ENCODE data around the gene COG6.

COG6 gene

DNA sequence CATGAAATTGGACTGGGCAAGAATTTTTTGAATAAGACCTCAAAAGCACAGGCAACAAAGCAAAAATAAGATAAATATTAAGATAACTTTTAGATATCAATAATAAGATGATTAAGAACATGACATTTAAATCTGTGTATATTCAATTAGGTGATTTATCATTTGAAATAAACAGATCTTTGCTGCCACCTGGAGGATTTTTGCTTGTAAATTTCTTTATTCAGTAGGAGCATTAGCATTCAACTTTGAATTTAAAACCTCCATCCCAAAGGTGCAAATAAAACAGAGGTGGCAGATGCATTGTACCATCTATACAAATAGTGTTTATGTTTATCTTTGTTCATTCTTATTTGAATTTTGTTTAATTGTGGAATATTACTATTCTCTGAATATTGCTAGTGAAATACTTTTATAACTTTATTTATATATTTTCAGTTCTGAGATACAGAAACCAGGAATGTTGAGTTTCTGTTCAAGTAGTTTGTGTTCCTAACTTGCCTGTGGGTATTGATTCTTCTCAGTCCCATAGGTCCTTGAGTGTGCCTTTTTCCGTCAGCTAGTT lies 20.9 kb downstream of the COG6 start:
- no peak for DNase-seq (ENCODE audit: low read depth in 2 of 2)

DNA sequence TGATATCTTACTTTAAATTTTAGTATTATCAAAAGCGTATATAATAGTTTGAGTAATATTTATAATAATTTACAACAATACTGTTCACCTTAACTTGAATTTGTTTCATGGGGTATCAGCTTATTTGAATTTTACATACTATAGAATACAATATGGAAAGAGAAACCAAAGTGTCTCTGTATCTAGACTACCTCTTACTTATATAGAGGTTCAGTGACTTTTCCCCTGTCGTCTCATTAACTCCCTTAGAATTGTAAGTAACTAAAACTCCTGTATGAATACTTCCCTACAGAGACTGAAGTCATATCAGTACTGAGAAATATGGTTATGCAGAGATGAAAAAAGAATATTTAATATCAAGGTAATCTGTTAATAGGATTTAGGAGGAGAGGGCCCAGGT lies 26.8 kb downstream of the COG6 start:
- DNase-seq (ENCODE audit: low read depth in 2 of 2), result no peak

DNA sequence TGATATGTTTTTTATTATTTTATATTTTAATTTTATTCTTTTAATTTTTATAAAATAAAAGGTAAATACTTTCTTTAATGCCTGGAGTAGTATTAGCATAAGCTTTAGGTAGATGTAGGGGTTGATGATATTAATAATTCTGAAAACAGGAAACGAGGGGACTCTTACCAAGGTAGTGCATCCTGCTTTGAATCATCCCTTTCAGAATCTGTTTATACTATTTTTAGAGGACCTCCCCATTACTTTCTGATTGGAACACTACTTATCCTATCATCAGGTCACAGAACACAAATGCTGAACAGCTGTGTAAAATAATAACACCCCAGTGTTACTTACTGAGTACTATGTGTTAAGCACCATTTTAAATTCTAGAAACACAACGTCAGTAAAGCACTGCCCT lies 27.3 kb downstream of the COG6 start:
- no peak for DNase-seq (ENCODE audit: low read depth in 2 of 2)

- no peak for DNase-seq (ENCODE audit: low read depth in 2 of 2)
Measured at GRCh38 chr13:39684531-39685137, 29.2 kb downstream of the COG6 start.

GRCh38 chr13:39685652-39686051 lies 30.2 kb downstream of the COG6 start:
- no peak for DNase-seq (ENCODE audit: low read depth in 2 of 2)

GRCh38 chr13:39688278-39688677 lies 32.8 kb downstream of the COG6 start:
- no peak for DNase-seq (ENCODE audit: low read depth in 2 of 2)

GRCh38 chr13:39688699-39689405 lies 33.4 kb downstream of the COG6 start:
- DNase-seq (ENCODE audit: low read depth in 2 of 2), result no peak

DNA sequence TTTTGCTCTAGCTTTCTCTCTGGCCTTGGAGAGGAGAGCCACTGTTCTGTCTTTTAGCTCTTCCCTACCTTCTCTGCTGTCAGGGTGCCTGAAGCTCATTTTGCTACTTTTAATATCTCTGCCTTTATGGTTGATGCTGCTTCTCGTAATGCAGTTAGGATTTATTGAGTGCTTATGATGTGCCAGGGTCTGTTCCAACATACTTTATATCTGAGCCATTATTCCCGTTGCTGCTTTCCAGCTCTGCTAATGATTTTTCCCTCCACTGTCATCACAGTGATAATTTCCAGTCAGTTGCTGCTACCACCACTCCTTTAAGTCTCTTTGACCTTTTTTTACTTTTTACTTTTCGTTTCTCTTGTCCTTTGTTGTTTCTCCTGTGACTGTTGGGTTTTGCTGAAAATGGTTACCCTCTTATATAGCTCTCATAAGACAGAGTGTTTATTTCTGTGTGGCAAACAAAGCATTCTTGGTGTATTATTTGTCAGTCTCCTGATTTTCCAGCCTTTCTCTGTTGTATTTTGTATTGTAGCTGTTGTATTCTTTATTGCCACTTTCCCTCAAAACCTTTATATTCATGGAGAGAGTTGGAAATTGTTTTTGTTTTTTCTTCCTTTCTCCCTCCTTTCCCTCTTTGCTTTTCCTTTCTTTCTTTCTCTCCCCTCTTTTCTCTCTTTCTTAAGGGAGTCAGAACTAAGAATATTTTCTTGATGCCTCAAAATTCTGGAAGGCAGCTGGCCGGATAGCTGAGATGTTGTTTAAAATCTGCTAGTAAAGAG lies 37.4 kb downstream of the COG6 start:
- DNase-seq (ENCODE audit: low read depth in 2 of 2), result no peak

DNA sequence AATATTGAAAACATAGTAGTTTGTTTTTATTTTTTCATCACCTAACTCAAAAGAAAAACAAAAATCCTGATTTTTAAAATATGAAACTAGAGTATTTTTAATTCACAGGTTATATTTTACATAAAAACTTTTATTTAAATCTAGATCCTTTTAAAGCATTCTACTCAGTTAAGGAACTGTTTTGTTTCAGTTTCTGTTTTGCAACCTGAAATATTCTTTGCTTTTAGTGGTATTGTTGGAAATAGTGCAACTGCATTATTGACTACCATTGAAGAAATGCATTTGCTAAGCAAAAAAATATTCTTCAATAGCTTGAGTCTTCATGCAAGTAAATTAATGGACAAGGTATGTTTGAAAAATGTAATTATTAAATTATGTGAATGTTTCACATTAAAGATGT lies 43.8 kb downstream of the COG6 start:
- DNase-seq (ENCODE audit: low read depth in 2 of 2), result no peak

DNA sequence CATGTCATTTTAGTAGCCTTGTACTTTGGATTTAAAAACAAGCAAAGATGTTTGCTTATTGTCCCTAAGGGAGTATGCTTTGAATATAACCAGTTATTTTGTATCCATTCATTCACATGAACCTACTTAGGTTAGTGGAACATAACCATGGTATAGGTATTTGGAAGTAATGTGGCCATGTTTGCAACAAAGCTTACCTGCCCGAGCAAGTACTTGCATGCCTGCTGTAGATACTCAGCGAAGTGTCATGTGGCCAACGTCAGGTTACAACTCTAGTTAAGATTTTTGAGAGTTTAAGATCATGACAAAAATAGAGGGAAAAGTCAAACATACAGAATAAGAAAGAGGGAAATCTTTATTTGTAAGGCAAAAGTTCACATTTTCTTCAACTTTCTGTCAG lies 57.2 kb downstream of the COG6 start:
- no peak for DNase-seq (ENCODE audit: low read depth in 2 of 2)

GRCh38 chr13:39729156-39729555 lies 73.7 kb downstream of the COG6 start:
- DNase-seq (ENCODE audit: low read depth in 2 of 2), result no peak

DNA sequence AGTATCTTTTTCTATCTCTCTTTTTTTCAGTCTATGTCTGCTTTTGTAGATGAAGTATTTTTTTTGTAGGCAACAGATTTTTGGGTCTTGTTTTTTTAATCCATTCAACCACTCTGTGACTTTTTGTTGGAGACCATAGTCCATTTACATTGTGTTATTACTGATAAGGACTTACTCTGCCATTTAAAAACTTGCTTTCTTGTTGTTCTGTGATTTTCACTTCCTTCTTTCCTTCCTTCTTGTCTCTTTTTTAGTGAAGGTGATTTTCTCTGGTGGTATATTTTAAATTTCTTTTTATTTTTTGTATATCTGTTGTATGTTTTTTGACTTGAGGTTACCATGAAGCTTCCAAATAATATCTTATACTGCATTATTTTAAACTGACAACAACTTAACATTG lies 79.5 kb downstream of the COG6 start:
- DNase-seq (ENCODE audit: low read depth in 2 of 2), result no peak

- DNase-seq (ENCODE audit: low read depth in 2 of 2), result no peak
Measured at GRCh38 chr13:39737047-39737446, 81.6 kb downstream of the COG6 start.

- DNase-seq (ENCODE audit: low read depth in 2 of 2), result no peak
Measured at GRCh38 chr13:39740761-39741160, 85.3 kb downstream of the COG6 start.

GRCh38 chr13:39748961-39749360 lies 93.5 kb downstream of the COG6 start:
- no peak for DNase-seq (ENCODE audit: low read depth in 2 of 2)

GRCh38 chr13:39749528-39749927 lies 94.1 kb downstream of the COG6 start:
- no peak for DNase-seq (ENCODE audit: low read depth in 2 of 2)

DNA sequence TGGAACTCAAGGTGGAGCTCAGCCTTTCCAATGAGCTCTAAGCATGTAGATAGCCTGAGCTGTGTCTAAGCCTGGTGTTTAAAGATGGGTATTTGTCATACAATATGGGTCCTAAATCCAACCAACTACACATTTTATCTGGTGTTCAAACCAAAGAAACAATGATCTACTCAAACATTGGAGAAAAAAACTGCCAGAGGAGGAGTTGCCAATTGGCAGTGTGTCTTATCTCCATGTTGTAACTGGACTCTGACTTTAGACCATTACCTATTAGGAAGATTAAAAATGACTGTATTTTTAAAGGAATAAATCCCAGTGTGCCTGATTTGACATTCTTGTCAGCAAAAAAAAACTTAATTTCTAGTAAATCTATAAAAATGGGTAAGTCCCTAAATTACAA lies 96.3 kb downstream of the COG6 start:
- DNase-seq (ENCODE audit: low read depth in 2 of 2), result no peak

GRCh38 chr13:39760521-39760920 lies 105.1 kb downstream of the COG6 start:
- no peak for DNase-seq (ENCODE audit: low read depth in 2 of 2)

GRCh38 chr13:39765801-39766463 lies 110.5 kb downstream of the COG6 start:
- DNase-seq (ENCODE audit: low read depth in 2 of 2), result no peak

- DNase-seq (ENCODE audit: low read depth in 2 of 2), result no peak
Measured at GRCh38 chr13:39766464-39767158, 111.1 kb downstream of the COG6 start.

DNA sequence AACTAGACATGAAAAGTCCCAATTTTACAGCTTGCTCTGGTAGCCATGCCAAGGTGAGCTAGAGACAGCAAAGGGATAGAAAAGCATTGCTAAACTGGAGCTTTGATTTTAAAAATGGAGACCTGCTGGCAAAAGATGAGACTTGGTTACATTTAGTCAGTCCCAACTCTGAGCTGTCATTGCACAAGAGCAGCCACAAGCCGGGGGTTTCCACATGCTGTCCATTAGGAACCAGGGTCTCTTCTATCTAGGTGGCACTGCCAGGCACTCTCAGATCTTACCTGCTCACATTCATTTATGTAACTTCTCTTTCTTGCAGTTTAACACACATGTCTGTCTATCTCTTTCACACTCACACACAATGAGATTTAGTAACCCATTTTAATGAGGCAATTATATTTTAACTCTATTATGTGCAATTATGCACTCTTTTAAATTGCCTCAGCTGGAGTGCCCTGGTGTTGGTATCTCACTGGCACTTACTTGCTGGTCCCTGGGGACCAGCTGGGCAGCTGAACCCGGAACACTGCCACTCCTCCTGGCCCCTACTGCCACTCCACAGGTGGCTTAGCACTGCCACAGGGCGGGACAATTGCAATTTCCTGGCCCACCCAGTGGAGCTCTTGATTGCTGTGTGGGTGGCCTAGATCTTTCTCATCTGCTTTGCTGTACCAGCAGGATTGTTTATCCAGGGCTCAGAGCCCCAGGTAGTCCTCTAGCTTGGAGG lies 112.5 kb downstream of the COG6 start:
- no peak for DNase-seq (ENCODE audit: low read depth in 2 of 2)
